Esophagus muscularis mucosa (tissue), 4 donors: ENCODE data around the gene ZNF516.

ENCODE experiments used
- EP300 ChIP-seq: sonication (generic); formaldehyde crosslinking; IDR thresholded peaks from one replicate; pipeline ENCODE4 v1.6.1; 2017; ENCODE audit warnings: antibody characterized with exemption
- POLR2A ChIP-seq: fragments of 450-650 bp; IDR thresholded peaks from one replicate; pipeline ENCODE4 v1.6.1; 2017; ENCODE audit warnings: antibody characterized with exemption, moderate library complexity, mild to moderate bottlenecking, low read depth
- TF ChIP-seq, protein P1 (sequence below), 3 experiments: fragments of 200-600 bp in 2 of 3; fragments of 450-650 bp in 1 of 3; sonication (generic) in 2 of 3; IDR thresholded peaks; one replicate each; pipeline ENCODE4 v1.5.1; 2017 to 2019; ENCODE audit warnings: antibody characterized with exemption in 3 of 3, mild to moderate bottlenecking in 2 of 3, moderate library complexity in 1 of 3

DNA sequence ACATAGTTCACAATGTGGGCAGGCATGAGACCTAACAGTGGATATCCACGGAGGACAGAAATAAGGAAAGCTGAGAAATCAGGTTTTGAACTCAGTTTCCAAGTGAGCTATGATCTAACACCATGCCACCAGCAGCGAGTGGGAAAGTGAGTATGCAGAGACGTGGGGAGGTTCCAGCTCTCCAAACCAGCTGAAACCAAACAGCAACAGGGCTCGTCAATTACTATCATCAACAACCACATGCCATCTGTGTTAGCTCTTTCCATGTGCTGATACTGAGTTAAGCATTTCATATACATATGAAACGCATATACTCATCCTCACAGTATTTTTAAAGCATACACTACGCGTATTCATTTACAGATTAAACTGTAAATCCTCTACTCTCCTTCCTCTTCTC is 172.4 kb downstream of the ZNF516 start:
- TF ChIP-seq, protein P1, sequence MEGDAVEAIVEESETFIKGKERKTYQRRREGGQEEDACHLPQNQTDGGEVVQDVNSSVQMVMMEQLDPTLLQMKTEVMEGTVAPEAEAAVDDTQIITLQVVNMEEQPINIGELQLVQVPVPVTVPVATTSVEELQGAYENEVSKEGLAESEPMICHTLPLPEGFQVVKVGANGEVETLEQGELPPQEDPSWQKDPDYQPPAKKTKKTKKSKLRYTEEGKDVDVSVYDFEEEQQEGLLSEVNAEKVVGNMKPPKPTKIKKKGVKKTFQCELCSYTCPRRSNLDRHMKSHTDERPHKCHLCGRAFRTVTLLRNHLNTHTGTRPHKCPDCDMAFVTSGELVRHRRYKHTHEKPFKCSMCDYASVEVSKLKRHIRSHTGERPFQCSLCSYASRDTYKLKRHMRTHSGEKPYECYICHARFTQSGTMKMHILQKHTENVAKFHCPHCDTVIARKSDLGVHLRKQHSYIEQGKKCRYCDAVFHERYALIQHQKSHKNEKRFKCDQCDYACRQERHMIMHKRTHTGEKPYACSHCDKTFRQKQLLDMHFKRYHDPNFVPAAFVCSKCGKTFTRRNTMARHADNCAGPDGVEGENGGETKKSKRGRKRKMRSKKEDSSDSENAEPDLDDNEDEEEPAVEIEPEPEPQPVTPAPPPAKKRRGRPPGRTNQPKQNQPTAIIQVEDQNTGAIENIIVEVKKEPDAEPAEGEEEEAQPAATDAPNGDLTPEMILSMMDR (IDR thresholded peaks at IDR 0.05), result no peak
- TF ChIP-seq POLR2A (no peak), EP300 (no peak)
